ENCODE results near the gene CLN5. TPM values are rescaled to one million over a fixed set of nuclear protein-coding genes. Genes with fewer than 3 reads are reported as not detected.

CLN5 gene
- total RNA-seq, 2 experiments from 2014 or later, result 10.0 to 10.2 TPM

DNA sequence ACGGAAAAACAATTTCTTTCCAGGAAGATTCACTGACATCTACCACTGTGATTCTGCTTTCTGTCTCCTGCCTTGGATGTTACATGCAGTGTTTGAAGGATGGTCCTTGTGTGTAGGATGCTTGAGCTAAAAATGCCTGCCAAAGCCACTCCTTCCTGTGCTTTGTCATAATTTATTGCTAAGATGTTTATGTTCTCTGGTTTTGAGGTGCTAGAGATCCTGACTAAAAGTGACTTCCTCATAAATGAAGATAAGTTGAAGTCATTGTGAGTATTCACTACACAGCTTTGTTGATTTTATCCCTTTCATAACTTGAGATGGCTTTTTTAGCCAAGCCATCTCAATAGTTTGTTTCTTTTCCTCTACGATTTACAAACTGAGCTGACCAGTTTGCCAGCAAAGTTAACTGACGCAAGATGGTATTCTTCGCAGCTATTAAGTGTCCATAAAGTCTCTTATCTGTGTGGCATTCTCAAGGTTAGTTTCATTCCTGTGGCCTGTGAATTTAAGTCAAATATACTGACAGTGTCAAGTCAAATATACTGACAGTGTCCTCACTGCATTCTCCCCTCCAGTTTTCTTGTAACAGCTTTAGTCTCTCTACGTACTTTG lies 50.8 kb downstream of the CLN5 start:
- DNase-seq (no peak), ATAC-seq (no peak)
- Mint-ChIP-seq H3K4me1 (ENCODE audit: low read depth) (peaks cover 2% of the 10 kb centered on the region), H3K36me3 (ENCODE audit: low read depth) (peaks cover 17% of the 10 kb centered on the region), H3K9me3 (ENCODE audit: insufficient read depth) (no peaks in the 10 kb centered on the region), H3K27me3 (ENCODE audit: low read depth) (no peaks in the 10 kb centered on the region), H3K4me3 (no peak overlapping the region), H3K27ac (no peak overlapping the region)
- POLR2A ChIA-PET, result interaction anchor here (1.2 kb wide), 2 partner anchors 15 to 16 kb away, joined by 3 to 7 read pairs; partner anchors contain the start of gene FBXL3
- CTCF ChIA-PET, result interaction anchor here (1.8 kb wide), 1 partner anchor 436 kb away, joined by 8 read pairs; no protein-coding TSS in a partner anchor

DNA sequence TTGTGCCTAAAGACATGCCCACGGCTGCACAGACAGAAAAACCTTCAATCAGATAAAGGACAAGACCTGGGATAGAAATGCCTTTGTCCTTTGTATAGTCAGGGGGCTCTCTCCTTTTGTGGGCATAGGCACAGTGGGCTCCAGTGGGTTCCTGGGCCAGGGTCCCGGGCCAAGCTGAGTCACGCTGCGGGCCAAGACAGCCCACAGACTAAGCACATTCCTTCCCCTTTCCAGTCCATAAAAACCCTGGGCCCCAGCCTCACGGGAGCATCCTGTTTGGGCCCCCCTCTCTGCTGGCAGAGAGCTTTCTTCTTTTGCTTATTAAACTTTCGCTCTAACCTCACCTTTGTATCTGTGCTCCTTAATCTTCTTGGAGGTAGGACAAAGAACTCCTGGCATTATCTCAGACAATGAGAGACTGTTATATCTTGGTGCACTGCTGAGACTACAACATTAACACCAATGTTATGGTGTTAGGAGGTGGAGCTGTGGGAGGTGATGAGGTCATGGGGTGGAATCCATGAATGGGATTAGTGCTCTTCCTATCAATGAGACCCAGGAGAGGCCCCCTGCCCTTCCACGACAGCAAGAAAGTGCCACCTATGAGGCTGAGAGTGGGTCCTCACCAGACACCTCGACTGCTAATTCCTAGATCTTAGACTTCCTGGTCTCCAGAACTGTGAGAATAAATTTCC lies 55.9 kb downstream of the CLN5 start:
- H3K4me1 Mint-ChIP-seq (ENCODE audit: low read depth), result peaks cover 2% of the 10 kb centered on the region
- no peaks in the 10 kb centered on the region for H3K27me3 Mint-ChIP-seq (ENCODE audit: low read depth)
- H3K36me3 Mint-ChIP-seq (ENCODE audit: low read depth), result peaks cover 49% of the 10 kb centered on the region
- ChIA-PET POLR2A (no interaction called here), CTCF (no interaction called here)
- H3K4me3 Mint-ChIP-seq, result no peak overlapping the region
- no peaks in the 10 kb centered on the region for H3K9me3 Mint-ChIP-seq (ENCODE audit: insufficient read depth)
- no peak for DNase-seq
- no peak for ATAC-seq
- no peak overlapping the region for H3K27ac Mint-ChIP-seq

DNA sequence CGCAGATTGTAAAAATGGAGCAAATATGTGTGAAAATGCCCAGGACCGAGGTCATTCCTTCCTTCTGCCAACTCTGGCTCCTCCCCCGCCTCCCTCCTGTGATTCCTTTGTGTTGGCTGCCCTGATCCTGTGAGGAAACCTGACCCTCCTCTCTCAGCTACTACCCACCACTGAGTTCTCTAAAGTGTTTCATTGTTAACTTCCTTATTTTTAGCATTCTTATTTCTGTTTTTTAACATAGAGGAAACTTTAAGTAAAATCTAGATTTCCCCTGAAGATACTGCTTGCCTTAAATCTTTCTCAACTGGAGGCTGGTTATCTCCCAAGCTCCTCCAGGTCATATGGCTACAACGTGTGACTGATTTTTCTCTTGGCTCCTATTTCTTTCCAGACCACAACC lies 56.8 kb downstream of the CLN5 start:
- Mint-ChIP-seq H3K27ac (peak overlapping the region; percentile 9), H3K27me3 (ENCODE audit: low read depth) (no peaks in the 10 kb centered on the region), H3K9me3 (ENCODE audit: insufficient read depth) (no peaks in the 10 kb centered on the region), H3K4me1 (ENCODE audit: low read depth) (peaks cover 2% of the 10 kb centered on the region), H3K4me3 (no peak overlapping the region), H3K36me3 (ENCODE audit: low read depth) (peaks cover 48% of the 10 kb centered on the region)
- ATAC-seq (no peak), DNase-seq (no peak)
- ChIA-PET CTCF (interaction anchor here (1.4 kb wide), 1 partner anchor 12 kb away, joined by 4 read pairs; no protein-coding TSS in a partner anchor), POLR2A (no interaction called here)

DNA sequence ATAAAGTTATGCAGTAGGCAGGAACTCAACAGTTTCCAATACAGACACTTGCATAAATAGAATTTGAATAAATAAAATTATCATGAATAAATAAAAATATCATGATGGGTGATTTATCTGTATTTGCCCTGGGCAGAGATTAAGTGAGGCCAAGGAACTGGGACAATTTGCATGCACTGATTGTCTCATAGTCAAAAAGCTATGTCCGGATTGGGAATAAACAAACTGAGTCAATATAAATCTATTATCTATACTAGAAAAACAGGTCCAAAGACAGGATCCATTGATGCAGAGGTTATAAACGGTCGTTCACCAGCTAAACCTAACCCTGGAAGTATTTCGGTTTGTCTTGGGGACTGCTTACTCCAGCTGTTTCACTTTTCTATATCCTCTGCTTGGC lies 61.3 kb downstream of the CLN5 start:
- CTCF ChIA-PET, result interaction anchor here (1.3 kb wide), 1 partner anchor 26 kb away, joined by 3 read pairs; no protein-coding TSS in a partner anchor
- no peak for ATAC-seq
- Mint-ChIP-seq H3K27ac (no peak overlapping the region), H3K36me3 (ENCODE audit: low read depth) (peaks cover 55% of the 10 kb centered on the region), H3K27me3 (ENCODE audit: low read depth) (no peaks in the 10 kb centered on the region), H3K9me3 (ENCODE audit: insufficient read depth) (no peaks in the 10 kb centered on the region), H3K4me3 (no peak overlapping the region), H3K4me1 (ENCODE audit: low read depth) (no peaks in the 10 kb centered on the region)
- POLR2A ChIA-PET, result no interaction called here
- no peak for DNase-seq

Other genes starting within 250 kb of the CLN5 start
- gene KCTD12, start 105.7 kb upstream of the CLN5 start, total RNA-seq, result 1 to 10 TPM; 5.8 to 6.3 TPM
- not detected for gene ACOD1, start 43.6 kb upstream of the CLN5 start, total RNA-seq
- gene FBXL3, start 35.1 kb downstream of the CLN5 start, total RNA-seq, result 10 to 100 TPM; 35.6 to 38.0 TPM

Data from activated CD8-positive, alpha-beta T cell treated with anti-CD3 and anti-CD28 coated beads, Interleukin-2, amount 10 ng/mL, durations not matched to agents 7 days and 5 days (primary cell).